GM11168 (cell line): ENCODE data around the gene SPIRE2.
"Not testable (repeated sequence)": the region's sequence is repeated elsewhere in the genome, so short reads cannot be mapped to it uniquely, and the experiment has no call there.

Source experiments
- in situ Hi-C: fragments of 300-500 bp; cut with MboI; formaldehyde crosslinking; loops from one replicate; pipeline ENCODE4 v1.12.0; 2022; ENCODE audit warnings: low sequenced_read_pairs; ENCODE audit not compliant: unreplicated experiment

SPIRE2 gene

DNA sequence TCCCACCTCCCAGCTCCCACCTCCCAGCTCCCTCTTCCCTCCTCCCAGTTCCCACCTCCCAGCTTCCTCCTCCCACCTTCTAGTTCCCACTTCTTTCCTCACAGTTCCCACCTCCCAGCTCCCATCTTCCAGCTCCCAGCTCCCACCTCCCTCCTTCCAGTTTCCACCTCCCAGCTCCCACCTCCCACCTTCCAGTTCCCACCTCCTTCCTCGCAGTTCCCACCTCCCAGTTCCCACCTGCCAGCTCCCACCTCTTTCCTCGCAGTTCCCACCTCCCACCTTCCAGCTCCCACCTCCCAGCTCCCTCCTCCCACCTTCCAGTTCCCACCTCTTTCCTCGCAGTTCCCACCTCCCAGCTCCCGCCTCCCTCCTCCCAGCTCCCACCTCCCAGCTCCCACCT, 80.0 kb downstream of the SPIRE2 start:
- in situ Hi-C loops: no loop called here

DNA sequence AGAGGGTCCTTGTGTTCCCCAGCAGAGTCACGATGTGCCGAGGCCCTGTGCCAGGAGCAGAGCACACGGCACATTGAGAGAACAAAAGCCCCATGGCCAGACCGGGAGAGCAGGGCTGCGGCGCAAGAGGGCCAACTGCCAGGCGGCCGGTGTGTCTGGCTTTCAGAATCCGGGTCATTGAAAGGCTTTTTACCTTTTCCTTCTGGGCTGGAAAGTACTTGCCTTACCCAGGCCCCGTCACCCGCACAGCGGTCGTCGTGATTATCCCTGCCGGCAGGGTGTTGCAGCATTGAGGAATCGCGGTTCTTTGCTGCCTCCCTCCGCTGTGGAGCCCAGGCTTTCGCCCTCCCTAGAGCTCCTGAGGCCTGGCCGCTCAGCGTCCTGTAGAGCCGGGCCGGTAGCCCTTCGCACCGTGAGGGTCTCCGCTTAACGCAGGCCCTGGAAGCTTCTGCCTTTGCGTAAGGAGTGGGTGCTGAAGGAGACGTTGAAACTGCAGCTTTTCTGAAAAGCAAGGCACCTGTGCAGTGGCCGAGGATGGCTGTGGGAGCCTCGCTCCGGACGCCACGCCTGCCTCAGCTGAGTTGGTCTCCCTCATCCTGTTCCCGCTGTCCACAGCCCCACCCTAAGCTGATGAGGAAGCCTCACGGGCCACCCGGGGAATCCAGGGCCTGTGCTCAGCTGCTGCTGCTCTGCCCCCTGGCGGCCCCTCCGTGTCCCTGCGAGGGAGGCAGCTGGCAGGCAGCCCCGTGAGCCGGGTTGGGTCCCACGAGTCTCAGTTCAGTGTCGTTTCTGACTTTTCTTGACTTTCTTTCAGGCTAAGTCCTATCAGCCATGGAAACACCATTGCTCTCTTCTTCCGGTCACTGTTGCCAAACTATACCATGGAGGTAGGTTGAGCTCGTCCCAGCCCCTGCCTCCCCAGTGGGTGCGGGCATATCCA, 81.8 kb downstream of the SPIRE2 start:
- in situ Hi-C loops: no loop called here

DNA sequence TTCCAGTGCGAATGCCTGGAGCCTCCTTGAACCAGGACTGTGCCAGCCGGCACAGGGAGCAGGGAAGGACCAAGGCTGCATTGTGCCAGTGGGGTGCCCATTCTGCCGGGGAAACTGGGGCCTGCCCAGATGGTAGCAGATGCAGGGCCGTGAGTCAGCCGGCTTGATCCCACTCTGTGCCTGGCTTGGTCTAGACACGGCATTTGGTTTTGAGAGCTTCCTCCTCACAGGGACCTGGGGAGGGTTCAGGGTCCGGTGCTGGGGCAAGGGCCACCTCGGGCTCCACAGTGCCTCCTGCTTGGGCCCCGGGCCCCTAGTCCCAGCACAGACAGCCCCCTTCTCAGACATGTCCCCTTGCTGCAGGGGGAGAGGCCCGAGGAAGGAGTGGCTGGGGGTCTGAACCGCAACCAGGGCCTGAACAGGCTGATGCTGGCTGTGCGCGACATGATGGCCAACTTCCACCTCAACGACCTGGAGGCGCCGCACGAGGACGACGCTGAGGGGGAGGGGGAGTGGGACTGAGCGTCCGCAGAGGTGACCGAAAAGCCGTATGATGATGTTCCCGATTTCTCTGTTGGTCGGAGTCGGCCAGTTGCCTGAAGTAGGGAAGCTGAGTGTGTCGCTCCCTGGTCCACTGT, 82.6 kb downstream of the SPIRE2 start:
- in situ Hi-C loops: no loop called here

DNA sequence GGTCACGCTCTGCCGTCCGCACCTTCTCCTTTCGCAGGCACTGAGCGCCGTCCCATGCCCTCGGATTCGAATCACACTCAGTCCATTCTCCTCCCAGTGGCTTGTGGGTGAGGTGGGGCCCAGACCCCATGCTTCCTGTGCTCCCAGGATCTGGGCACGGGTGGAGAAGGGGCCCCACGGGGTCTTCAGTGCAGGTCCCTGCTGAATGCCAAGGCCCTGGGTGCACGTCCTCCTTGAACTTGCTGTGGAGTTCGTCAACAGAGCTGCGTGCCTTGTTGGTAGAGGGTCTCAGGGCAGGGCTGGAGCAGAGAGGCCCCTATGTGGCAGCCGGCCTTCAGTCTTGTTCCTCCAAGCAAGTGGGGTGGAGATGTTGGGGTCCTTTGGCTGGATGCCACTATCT, 83.1 kb downstream of the SPIRE2 start:
- in situ Hi-C loops: no loop called here

DNA sequence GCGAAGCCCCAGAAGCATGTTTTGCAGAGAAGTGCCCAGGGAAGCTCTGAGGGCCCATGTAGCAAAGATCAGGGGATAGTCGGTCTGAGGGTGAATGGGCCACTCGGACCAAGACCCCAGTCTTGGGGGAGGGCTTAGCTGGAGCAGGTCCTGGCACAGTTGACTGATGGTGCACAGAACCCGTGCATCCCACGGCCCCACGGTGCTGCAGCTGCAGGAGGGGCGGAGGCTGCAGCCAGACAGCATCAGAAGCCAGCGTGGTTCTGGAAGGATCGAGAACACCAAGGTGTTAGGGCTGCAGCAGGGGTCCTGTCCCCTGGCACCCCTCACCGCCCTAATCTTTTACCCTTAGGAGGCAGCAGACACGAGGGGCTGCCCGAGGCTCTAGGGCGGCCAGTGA, 83.9 kb downstream of the SPIRE2 start:
- in situ Hi-C loops: no loop called here

DNA sequence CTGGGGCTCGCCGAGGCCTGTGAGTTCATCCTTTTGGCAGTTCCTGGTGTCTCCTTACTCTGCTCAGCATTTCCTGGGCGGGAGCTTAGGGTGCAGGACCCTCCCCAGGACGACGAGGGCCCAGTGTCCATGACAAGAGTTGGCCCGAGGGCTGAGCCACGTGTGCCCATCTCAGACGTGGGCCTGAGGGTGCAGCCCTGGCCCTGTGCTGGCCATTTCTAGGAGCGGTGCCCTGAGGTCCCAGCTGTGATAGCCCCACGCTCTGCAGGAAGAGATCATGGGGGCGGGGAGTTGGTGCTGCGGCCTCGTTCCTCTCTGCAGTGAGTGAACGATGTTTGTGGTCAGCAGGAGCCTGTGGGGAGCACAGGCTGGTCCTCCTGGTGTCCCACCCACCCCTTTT, 84.4 kb downstream of the SPIRE2 start:
- in situ Hi-C loops: no loop called here

DNA sequence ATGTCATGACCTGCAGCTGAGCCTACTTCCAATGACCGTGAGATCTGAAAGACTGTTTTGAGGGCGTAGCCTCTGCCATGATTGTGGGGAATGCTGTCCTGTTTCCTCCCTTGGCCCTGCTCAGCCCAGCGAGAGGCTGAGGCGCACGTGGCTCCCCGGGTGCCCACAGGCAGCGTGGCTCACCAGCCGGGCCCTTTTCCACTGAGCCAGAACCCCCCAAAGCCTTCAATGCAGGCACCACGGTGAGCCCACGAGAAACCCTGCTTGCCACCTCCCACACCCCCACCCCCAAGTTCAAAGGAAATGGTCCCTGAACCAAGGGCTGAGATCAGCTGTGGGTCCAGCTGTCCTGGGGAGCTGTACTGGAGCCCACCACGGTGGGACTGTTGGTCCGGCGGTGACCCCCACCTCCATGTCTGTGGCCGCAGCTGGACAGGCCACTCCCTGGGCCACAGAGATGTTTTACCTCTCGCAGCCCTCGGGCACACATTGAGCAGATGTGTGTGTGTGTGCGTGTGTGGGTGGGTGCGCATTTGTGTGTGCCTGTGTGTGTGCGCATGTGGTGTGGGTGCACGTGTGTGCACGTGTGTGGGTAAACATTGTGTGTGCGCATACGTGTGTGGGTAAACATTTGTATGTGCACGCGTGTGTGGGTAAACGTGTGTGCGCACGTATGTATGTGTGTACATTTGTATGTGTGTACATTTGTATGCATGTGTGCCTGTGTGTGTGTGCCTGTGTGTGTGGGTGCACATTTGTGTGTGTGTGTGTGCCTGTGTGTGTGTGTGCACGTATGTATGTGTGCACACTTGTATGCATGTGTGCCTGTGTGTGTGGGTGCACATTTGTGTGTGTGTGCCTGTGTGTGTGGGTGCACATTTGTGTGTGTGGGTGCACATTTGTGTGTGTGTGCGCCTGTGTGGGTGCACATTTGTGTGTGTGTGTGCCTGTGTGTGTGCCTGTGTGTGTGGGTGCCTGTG, 85.4 kb downstream of the SPIRE2 start:
- in situ Hi-C loops: no loop called here

DNA sequence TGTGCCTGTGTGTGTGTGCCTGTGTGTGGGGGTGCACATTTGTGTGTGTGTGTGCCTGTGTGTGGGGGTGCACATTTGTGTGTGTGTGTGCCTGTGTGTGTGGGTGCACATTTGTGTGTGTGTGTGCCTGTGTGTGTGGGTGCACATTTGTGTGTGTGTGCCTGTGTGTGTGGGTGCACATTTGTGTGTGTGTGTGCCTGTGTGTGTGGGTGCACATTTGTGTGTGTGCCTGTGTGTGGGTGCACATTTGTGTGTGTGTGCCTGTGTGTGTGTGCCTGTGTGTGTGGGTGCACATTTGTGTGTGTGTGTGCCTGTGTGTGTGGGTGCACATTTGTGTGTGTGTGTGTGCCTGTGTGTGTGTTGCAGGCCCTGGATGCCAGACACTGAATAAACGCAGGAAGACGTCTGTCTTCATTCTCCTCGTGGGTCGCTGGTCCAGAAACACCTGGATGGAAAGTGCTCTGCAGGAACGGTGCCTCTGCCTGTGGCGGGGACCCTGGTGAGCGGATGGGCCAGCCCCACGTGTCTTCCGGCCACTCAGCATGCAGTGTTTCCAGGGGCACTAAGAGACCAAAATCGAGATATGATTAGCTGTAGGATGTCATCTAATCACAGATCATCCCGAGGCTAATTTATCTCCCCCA, 86.5 kb downstream of the SPIRE2 start:
- in situ Hi-C loops: not testable (repeated sequence)

DNA sequence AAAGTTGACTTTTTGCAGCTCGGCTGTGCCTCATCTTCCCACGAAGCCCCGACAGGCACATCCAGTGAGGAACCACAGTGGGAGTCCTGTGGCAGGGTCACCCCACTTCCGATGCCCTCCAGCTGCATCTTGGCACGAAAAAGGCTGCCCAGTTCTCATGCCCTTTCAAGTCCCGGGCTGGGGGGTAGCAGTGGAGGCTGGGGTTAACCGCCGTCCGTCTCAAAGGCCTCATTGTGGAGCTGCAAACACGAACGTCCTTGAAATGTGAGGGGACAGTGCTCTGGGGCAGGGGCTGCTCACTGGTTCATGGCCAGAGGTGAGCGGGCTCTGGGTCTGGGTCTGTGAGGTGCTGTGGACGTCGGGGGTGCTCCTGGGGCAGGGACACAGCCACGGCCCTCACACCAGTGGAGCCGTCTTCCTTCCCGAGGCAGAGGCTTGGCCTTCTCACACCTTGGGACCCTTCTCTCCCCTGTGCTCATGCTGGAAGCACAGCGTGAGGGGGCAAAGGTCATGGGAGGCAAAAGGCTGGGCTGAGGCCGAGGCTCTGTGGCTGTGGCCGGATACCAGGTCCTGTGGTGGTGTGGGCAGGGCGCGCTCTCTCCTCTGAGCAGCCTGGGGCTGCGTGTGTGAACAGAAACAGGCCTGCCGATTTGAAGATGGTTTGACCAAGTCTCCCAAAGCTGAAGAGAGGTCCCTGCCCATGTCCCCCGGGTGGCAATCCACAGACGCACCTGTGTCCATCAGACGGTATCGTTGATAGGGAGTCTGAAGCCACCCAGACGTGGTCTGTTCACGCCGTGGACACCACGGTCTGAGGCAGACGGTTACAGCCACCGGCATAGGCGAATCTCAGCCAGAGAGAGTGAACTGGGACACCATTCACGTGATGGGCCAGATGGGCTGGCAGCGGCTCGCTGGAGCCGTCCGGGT, 87.3 kb downstream of the SPIRE2 start:
- in situ Hi-C loops: no loop called here

DNA sequence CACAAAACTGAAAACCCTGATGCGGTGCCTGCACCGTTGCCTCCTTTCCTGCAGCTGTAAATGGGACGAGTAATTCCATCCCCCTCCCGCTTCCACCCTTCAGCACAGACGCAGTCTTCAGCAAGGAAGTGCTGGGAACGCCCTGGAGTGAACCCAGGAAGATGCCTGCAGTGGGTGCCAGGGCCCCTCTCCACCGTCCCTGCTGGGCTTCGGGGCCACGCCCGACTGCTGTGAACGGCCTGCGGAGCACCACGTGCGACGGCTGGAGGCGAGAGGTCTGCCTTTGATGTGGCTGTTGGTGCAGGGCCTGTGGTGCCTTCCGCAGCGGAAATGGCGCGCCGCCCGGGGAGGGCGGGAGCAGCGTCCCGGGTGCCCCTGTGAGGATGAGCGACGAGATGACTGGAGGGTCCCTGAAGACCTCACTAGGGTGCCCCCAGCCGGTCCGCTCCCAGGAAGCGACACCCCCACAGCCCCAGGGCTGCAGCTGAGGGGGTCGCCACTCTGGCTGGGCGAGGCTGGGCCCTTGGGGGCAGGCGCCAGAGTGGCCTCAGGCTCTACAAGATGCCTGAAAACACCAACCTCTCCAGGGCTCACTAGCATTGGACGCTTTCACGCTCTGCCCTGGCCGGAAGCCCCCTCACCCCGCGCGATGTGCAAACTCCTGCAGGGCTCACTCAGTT, 89.6 kb downstream of the SPIRE2 start:
- in situ Hi-C loops: no loop called here

DNA sequence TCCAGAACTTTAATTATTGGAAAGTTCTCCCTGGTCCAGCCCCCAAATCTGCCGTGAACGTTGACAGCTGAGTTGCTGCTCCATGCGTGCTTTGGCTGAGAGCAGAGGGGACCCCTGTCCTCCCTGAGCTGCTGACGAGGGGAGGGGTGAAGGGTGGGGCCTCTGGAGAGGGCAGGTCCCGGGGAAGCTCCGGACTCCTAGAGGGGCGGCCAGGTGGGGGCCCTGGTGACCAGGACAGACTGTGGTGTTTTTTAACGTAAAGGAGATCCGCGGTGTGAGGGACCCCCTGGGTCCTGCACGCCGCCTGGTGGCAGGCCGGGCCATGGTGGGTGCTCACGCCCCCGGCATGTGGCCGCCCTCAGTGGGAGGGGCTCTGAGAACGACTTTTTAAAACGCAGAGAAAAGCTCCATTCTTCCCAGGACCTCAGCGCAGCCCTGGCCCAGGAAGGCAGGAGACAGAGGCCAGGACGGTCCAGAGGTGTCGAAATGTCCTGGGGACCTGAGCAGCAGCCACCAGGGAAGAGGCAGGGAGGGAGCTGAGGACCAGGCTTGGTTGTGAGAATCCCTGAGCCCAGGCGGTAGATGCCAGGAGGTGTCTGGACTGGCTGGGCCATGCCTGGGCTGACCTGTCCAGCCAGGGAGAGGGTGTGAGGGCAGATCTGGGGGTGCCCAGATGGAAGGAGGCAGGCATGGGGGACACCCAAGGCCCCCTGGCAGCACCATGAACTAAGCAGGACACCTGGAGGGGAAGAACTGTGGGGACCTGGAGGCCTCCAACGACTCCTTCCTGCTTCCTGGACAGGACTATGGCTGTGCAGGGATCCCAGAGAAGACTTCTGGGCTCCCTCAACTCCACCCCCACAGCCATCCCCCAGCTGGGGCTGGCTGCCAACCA, 90.4 kb downstream of the SPIRE2 start, which contains the start of gene MC1R:
MC1R (plus strand) TSS at position 410 of the 895 bp plus-strand sequence; CDS start at position 807, 397 bp downstream.
- in situ Hi-C loops: no loop called here

DNA sequence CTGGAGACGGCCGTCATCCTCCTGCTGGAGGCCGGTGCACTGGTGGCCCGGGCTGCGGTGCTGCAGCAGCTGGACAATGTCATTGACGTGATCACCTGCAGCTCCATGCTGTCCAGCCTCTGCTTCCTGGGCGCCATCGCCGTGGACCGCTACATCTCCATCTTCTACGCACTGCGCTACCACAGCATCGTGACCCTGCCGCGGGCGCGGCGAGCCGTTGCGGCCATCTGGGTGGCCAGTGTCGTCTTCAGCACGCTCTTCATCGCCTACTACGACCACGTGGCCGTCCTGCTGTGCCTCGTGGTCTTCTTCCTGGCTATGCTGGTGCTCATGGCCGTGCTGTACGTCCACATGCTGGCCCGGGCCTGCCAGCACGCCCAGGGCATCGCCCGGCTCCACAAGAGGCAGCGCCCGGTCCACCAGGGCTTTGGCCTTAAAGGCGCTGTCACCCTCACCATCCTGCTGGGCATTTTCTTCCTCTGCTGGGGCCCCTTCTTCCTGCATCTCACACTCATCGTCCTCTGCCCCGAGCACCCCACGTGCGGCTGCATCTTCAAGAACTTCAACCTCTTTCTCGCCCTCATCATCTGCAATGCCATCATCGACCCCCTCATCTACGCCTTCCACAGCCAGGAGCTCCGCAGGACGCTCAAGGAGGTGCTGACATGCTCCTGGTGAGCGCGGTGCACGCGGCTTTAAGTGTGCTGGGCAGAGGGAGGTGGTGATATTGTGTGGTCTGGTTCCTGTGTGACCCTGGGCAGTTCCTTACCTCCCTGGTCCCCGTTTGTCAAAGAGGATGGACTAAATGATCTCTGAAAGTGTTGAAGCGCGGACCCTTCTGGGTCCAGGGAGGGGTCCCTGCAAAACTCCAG, 91.5 kb downstream of the SPIRE2 start:
- in situ Hi-C loops: no loop called here

DNA sequence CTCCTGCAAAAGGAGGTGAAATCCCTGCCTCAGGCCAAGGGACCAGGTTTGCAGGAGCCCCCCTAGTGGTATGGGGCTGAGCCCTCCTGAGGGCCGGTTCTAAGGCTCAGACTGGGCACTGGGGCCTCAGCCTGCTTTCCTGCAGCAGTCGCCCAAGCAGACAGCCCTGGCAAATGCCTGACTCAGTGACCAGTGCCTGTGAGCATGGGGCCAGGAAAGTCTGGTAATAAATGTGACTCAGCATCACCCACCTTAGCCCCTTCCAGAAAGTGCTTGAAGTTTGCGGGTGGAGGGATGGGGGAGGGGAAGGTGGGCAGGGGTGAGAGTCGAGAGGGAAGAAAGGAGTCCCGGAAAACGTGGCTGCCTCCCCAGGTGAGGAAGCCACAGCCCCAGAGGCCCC, 92.4 kb downstream of the SPIRE2 start:
- in situ Hi-C loops: no loop called here
